Chondrocyte (in vitro differentiated cells): ENCODE data around the gene TBCB. TPM values are rescaled to one million over a fixed set of nuclear protein-coding genes. Genes with fewer than 3 reads are reported as not detected.
A peak's percentile ranks its signal among the peaks of the same experiment; 100 is the strongest.
"Not testable (repeated sequence)": the region's sequence is repeated elsewhere in the genome, so short reads cannot be mapped to it uniquely, and the experiment has no call there.

Experiments used
- DNase-seq: peaks from one replicate; pipeline ENCODE4 v3.0.0; 2021; ENCODE audit warnings: mixed read lengths, low spot score
- H3K27ac Mint-ChIP-seq: one replicate; pipeline ENCODE4 v1.8.0; 2021; ENCODE audit warnings: mild to moderate bottlenecking, moderate library complexity, mixed read lengths; ENCODE audit not compliant: unreplicated experiment
- H3K27me3 Mint-ChIP-seq: 2 replicates; pipeline ENCODE4 v1.8.0; 2021; ENCODE audit warnings: low read depth, mixed read lengths
- H3K36me3 Mint-ChIP-seq: 2 replicates; pipeline ENCODE4 v1.8.0; 2021; ENCODE audit warnings: low read depth, mixed read lengths
- H3K4me1 Mint-ChIP-seq: 2 replicates; pipeline ENCODE4 v1.8.0; 2021; ENCODE audit warnings: low read depth, mild to moderate bottlenecking, mixed read lengths
- H3K4me3 Mint-ChIP-seq: one replicate; pipeline ENCODE4 v1.8.0; 2021; ENCODE audit warnings: mild to moderate bottlenecking, moderate library complexity, mixed read lengths; ENCODE audit not compliant: unreplicated experiment
- H3K9me3 Mint-ChIP-seq: 2 replicates; pipeline ENCODE4 v1.8.0; 2021; ENCODE audit warnings: low read depth, mixed read lengths
- long read RNA-seq: library from polyadenylated mRNA; stranded (forward); transcript quantifications from one replicate; pipeline ENCODE4 v2.0.0, GENCODE V29; 2021
- total RNA-seq: library from RNA; stranded (reverse); gene quantifications from 3 replicates; pipeline ENCODE4 v1.2.1, GENCODE V29; 2021
- TF ChIP-seq, protein P1 (sequence below): fragments of 200-600 bp; sonication (generic); IDR thresholded peaks from 2 replicates; pipeline ENCODE4 v1.5.0; 2021; ENCODE audit warnings: antibody characterized with exemption, mild to moderate bottlenecking, moderate library complexity

TBCB gene, protein sequence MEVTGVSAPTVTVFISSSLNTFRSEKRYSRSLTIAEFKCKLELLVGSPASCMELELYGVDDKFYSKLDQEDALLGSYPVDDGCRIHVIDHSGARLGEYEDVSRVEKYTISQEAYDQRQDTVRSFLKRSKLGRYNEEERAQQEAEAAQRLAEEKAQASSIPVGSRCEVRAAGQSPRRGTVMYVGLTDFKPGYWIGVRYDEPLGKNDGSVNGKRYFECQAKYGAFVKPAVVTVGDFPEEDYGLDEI
- total RNA-seq = 181 to 201 TPM (median 199 TPM) in 3 replicates
- long read RNA-seq, transcript TBCB-201 (6 exons, 1,473 nt) = major isoform, 175 of 199 reads
- long read RNA-seq, partial matches to known transcripts = 7 of 199 reads
- long read RNA-seq, other reads (novel, unspliced or antisense) = 7 of 199 reads

DNA sequence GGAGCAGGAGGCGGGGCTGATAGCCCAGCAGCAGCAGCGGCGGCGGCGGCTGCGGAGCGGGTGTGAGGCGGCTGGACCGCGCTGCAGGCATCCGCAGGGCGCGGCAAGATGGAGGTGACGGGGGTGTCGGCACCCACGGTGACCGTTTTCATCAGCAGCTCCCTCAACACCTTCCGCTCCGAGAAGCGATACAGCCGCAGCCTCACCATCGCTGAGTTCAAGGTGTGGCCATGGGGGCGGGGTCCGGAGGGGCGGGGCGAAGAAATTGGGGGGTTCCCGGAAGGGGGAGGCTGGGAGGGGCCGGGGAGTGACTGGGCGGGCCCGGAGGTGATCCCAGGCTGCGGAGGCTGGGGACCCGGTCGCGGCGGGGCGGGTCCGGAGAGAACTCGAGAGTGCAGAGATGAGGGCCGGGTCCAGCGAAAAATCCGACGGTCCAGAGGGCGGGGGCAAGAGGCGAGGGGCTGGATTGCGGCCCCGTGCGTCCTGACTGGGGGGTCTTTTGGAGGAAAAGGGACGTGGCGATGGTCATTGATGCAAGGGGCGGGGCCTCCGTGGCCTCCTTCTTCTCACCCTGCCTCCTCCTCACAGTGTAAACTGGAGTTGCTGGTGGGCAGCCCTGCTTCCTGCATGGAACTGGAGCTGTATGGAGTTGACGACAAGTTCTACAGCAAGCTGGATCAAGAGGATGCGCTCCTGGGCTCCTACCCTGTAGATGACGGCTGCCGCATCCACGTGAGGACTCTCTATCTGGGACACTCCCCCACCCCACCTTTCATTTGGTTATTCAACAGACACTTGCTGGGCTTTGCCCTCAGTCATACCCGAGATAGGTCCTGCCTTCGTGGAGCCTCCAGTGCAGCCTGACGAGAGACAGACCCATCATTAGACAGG, at the start of gene TBCB:
Gene TBCB, plus strand, starts transcription at position 16 of the 891 bp plus-strand sequence. Its CDS starts 93 bp downstream, at position 109.
- DNase-seq = no peak
- Mint-ChIP-seq H3K4me1 (peaks cover 39% of the 10 kb centered on the region), H3K4me3 (peak within 1 kb of the TSS; percentile 97), H3K27me3 (no peaks in the 10 kb centered on the region), H3K27ac (peak within 1 kb of the TSS; percentile 94), H3K9me3 (no peaks in the 10 kb centered on the region), H3K36me3 (peaks cover 20% of the 10 kb centered on the region)
- TF ChIP-seq, protein P1, sequence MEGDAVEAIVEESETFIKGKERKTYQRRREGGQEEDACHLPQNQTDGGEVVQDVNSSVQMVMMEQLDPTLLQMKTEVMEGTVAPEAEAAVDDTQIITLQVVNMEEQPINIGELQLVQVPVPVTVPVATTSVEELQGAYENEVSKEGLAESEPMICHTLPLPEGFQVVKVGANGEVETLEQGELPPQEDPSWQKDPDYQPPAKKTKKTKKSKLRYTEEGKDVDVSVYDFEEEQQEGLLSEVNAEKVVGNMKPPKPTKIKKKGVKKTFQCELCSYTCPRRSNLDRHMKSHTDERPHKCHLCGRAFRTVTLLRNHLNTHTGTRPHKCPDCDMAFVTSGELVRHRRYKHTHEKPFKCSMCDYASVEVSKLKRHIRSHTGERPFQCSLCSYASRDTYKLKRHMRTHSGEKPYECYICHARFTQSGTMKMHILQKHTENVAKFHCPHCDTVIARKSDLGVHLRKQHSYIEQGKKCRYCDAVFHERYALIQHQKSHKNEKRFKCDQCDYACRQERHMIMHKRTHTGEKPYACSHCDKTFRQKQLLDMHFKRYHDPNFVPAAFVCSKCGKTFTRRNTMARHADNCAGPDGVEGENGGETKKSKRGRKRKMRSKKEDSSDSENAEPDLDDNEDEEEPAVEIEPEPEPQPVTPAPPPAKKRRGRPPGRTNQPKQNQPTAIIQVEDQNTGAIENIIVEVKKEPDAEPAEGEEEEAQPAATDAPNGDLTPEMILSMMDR = no peak

DNA sequence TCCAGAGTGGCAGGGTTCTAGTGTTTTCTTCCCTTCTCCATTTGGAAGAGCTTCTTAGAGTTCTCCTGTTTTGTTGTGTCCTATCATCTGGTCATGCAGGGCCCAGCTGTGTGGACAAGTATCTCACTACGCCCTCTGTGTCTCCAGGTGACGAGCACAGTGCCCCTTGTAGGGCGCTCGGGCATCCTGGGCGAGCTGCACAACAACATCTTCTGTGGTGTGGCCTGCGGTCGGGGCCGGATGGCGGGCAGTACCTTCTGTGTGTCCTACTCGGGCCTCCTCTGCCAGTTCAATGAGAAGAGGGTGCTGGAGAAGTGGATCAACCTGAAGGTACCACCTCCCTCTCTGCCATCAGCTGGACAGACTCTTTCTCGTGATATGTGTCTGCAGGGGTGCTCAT, 47.6 kb upstream of the TBCB start:
- H3K9me3 Mint-ChIP-seq = no peaks in the 10 kb centered on the region
- no peak for DNase-seq
- H3K4me3 Mint-ChIP-seq = no peak overlapping the region
- H3K4me1 Mint-ChIP-seq = peaks cover 5% of the 10 kb centered on the region
- no peak overlapping the region for H3K27ac Mint-ChIP-seq
- TF ChIP-seq, protein P1 = no peak
- no peaks in the 10 kb centered on the region for H3K27me3 Mint-ChIP-seq
- peaks cover 7% of the 10 kb centered on the region for H3K36me3 Mint-ChIP-seq

DNA sequence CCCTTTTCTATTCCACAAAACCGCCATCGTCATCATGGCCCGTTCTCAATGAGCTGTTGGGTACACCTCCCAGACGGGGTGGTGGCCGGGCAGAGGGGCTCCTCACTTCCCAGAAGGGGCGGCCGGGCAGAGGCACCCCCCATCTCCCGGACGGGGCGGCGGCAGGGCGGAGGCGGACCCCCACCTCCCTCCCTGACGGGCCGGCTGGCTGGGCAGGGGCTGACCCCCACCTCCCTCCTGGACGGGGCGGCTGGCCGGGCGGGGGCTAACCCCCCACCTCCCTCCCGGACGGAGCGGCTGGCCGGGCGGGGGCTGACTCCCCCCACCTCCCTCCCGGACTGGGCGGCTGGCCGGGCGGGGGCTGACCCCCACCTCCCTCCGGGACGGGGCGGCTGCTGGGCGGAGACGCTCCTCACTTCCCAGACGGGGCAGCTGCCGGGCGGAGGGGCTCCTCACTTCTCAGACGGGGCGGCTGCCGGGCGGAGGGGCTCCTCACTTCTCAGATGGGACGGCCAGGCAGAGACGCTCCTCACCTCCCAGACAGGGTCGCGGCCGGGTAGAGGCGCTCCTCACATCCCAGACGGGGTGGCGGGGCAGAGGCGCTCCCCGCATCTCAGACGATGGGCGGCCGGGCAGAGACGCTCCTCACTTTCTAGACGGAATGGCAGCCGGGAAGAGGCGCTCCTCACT, 46.3 kb upstream of the TBCB start:
- H3K4me3 Mint-ChIP-seq = not testable (repeated sequence)

DNA sequence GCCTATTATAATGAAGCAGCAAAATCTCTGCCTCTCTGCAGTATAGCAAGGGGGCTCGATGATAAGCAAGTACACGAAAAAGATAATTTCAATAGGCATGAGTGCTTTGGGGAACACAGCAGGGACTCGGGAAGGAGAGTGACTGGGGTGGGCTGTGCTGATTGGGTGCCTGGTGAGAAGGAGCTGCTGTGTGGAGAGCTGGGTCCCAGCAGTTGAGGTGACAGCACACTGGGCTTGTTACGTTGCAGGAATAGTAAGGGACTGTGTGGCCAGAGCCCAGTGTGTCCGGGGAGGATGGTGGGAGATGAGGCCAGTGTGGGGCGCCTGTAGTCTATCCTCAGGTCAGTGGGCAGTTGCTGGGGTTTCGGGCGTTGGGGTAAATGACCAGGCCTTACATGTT, 43.2 kb upstream of the TBCB start:
- Mint-ChIP-seq H3K4me3 (no peak overlapping the region), H3K9me3 (no peaks in the 10 kb centered on the region), H3K27ac (no peak overlapping the region), H3K27me3 (no peaks in the 10 kb centered on the region), H3K36me3 (peaks cover 15% of the 10 kb centered on the region), H3K4me1 (peaks cover 5% of the 10 kb centered on the region)
- TF ChIP-seq, protein P1 = no peak
- no peak for DNase-seq

More for the DNA sequence above, 46.3 kb upstream of the TBCB start:
- H3K27me3 Mint-ChIP-seq, DNase-seq, H3K4me1 Mint-ChIP-seq, H3K27ac Mint-ChIP-seq, H3K9me3 Mint-ChIP-seq: not testable (repeated sequence)
- peaks cover 12% of the 10 kb centered on the region for H3K36me3 Mint-ChIP-seq

DNA sequence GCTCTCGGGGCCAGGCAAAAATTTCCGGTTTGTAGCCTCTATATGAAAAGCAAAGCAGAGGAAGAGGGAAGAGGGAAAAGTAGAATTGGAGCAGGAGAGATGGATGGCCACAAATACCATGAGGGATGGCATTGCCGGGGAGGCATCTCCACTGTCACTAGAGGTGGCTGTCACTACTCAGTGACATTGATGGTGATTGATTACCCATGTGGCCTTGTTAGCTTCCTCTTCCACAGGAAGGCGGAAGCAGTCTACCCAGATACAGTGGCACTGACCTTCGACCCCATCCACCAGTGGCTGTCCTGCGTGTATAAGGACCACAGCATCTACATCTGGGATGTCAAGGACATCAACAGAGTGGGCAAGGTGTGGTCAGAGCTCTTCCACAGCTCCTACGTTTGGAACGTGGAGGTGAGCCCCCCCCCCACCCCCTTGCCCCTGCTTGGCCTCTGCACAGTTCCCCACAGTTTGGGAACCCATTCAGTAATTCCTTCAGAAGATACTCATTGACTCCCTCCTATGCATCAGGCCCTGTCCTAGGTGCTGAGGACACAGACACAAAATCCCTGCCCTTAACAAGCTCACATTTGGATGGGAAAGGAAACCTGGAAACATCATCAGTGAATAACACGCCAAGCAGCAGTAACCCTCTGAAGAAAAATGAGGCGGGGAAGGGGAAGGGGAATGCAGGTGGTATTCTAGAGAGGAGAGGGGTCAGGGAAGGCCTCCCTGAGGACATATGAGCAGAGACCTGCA, 42.0 kb upstream of the TBCB start:
- no peak overlapping the region for H3K27ac Mint-ChIP-seq
- peaks cover 5% of the 10 kb centered on the region for H3K4me1 Mint-ChIP-seq
- TF ChIP-seq, protein P1 = no peak
- H3K36me3 Mint-ChIP-seq = peaks cover 12% of the 10 kb centered on the region
- DNase-seq = no peak
- H3K9me3 Mint-ChIP-seq = no peaks in the 10 kb centered on the region
- no peak overlapping the region for H3K4me3 Mint-ChIP-seq
- no peaks in the 10 kb centered on the region for H3K27me3 Mint-ChIP-seq
